ENCODE measurements around the gene ORC3.

DNA sequence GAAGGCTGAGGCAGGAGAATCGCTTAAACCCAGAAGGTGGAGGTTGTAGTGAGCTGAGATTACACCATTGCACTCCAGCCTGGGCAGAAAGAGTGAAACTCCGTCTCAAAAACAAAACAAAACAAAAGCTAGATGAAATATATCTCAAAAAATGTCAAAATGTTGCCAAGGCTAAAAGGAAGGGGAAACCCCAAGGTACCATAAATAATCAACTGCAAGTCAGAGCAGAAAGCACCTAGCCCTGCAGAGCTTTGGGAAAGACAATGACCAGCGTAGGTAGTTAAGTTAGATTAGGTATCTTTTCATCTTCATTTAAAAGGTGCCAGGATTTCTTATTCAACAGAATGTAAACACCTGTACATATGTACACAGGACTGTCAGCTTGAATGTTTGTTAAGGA, 79.1 kb downstream of the ORC3 start:
- TF ChIP-seq CTCF (optimal IDR thresholded peaks at IDR 0.05 in 1 of 3, IDR thresholded peaks at IDR 0.05 in 1 of 3, conservative IDR thresholded peaks at IDR 0.05 in 1 of 3; ENCODE audit: extremely low read depth in 1 of 3, insufficient read depth in 2 of 3, low read length in 3 of 3), result no peak
- no peak for TF ChIP-seq EZH2 (IDR thresholded peaks at IDR 0.05; ENCODE audit: low read length)

Measured in keratinocyte (primary cell).